G401 (cell line): ENCODE results near the gene ATG2A. TPM values are rescaled to one million over a fixed set of nuclear protein-coding genes. Genes with fewer than 3 reads are reported as not detected.
A peak's percentile ranks its signal among the peaks of the same experiment; 100 is the strongest.

ENCODE experiments used
- DNase-seq: peaks from one replicate; pipeline ENCODE4 v3.0.0-alpha.2; 2015; ENCODE audit warnings: low spot score
- in situ Hi-C: cut with HindIII; loops from 2 replicates; pipeline ENCODE4 v1.10.0; 2016; ENCODE audit warnings: low sequenced_read_pairs, mixed read lengths
- total RNA-seq: library from RNA; depleted of rRNA; stranded (reverse); fragments of >200 nt; shearing (Covaris generic); gene quantifications from 2 replicates; pipeline ENCODE4 v1.2.3, GENCODE V29; 2014

The ATG2A gene
- total RNA-seq, 1 experiment from 2014 or later = 20.5 TPM

- DNase-seq = peak; percentile 54
- in situ Hi-C loops = no loop called here
Observed at GRCh38 chr11:64876835-64877341, 40.1 kb downstream of the ATG2A start.

- peak; percentile 51 for DNase-seq
- in situ Hi-C loops = no loop called here
Observed at GRCh38 chr11:64876229-64876750, 40.7 kb downstream of the ATG2A start.

GRCh38 chr11:64875369-64876228 is 41.4 kb downstream of the ATG2A start:
- in situ Hi-C loops = no loop called here
- DNase-seq = peak; percentile 82

GRCh38 chr11:64874308-64875240 is 42.4 kb downstream of the ATG2A start:
- DNase-seq = peak; percentile 47
- in situ Hi-C loops = no loop called here

GRCh38 chr11:64872790-64873488 is 44.1 kb downstream of the ATG2A start:
- in situ Hi-C loops = no loop called here
- DNase-seq = peak; percentile 70

- in situ Hi-C loops = no loop called here
- DNase-seq = no peak
Observed at GRCh38 chr11:64871492-64871891, 45.5 kb downstream of the ATG2A start.

GRCh38 chr11:64870893-64871466 is 46.0 kb downstream of the ATG2A start:
- in situ Hi-C loops = no loop called here
- peak; percentile 63 for DNase-seq

GRCh38 chr11:64870176-64870892 is 46.7 kb downstream of the ATG2A start:
- peak; percentile 30 for DNase-seq
- in situ Hi-C loops = no loop called here

- in situ Hi-C loops = no loop called here
- peak; percentile 34 for DNase-seq
Observed at GRCh38 chr11:64869571-64870175, 47.3 kb downstream of the ATG2A start.

- DNase-seq = peak; percentile 70
- in situ Hi-C loops = no loop called here
Observed at GRCh38 chr11:64868904-64869570, 48.0 kb downstream of the ATG2A start.

GRCh38 chr11:64867748-64868462 is 49.1 kb downstream of the ATG2A start:
- peak; percentile 54 for DNase-seq
- in situ Hi-C loops = no loop called here

- no peak for DNase-seq
- in situ Hi-C loops = no loop called here
Observed at GRCh38 chr11:64866173-64866491, 50.9 kb downstream of the ATG2A start.

- peak; percentile 46 for DNase-seq
- in situ Hi-C loops = no loop called here
Observed at GRCh38 chr11:64865286-64866172, 51.5 kb downstream of the ATG2A start.

GRCh38 chr11:64864473-64865285 is 52.3 kb downstream of the ATG2A start:
- peak; percentile 59 for DNase-seq
- in situ Hi-C loops = no loop called here

GRCh38 chr11:64864135-64864472 is 52.9 kb downstream of the ATG2A start:
- peak; percentile 60 for DNase-seq
- in situ Hi-C loops = no loop called here
